HepG2 (cell line): ENCODE data around the gene KAT6B. TPM values are rescaled to one million over a fixed set of nuclear protein-coding genes. Genes with fewer than 3 reads are reported as not detected.

Experiments used
- ATAC-seq: fragments of 200-7000 bp; cut with Tn5 transposase; 3 replicates; pipeline ENCODE4 v1.9.1; 2020; ENCODE audit warnings: mild to moderate bottlenecking, moderate library complexity
- BruUV-seq: library from RNA; stranded (reverse); fragments of 400-500 nt; replicated peaks from 2 replicates; lab custom pipeline; 2021; lab: Mats Ljungman, UMichigan
- CTCF ChIA-PET: fragments of 300-600 bp; formaldehyde crosslinking; extraction: SDS; loops from one replicate; lab custom pipeline; 2021; ENCODE audit warnings: low total read pairs, inconsistent platforms, low intra/inter-chr PET ratio; lab: Yijun Ruan, JAX
- POLR2A ChIA-PET: fragments of 350-600 bp; sonication (Branson Sonifier 250); formaldehyde crosslinking; loops from one replicate; lab custom pipeline; 2020; ENCODE audit warnings: antibody characterized with exemption, inconsistent platforms; lab: Yijun Ruan, JAX
- DNase-seq: peaks from one replicate; pipeline ENCODE4 v3.0.0-alpha.2; 2015; ENCODE audit warnings: low spot score
- FAIRE-seq: peaks from 3 replicates; lab custom pipeline; 2011; peaks lifted over from hg19 to GRCh38; lab: Jason Lieb, UNC
- H2AFZ ChIP-seq: one replicate; pipeline ENCODE4 v1.6.1; 2011; ENCODE audit warnings: low read length, inconsistent platforms
- H3K27ac ChIP-seq: fragments of 300-600 bp; 3 replicates; pipeline ENCODE4 v1.8.0; 2011; ENCODE audit warnings: mixed run types, mild to moderate bottlenecking, mixed read lengths, low read length, inconsistent platforms; ENCODE audit not compliant: insufficient read depth; ENCODE audit errors: extremely low read length
- H3K27me3 ChIP-seq, 2 experiments: fragments of 200-600 bp in 1 of 2; 2 replicates in 1 of 2; 3 replicates in 1 of 2; pipeline versions ENCODE4 v1.6.0 to v1.8.0; 2011; ENCODE audit warnings: low read length in 2 of 2, mild to moderate bottlenecking in 2 of 2, moderate library complexity in 2 of 2, inconsistent platforms in 1 of 2; ENCODE audit not compliant: insufficient read depth in 2 of 2, control insufficient read depth in 1 of 2
- H3K36me3 ChIP-seq, 2 experiments: fragments of 200-600 bp in 1 of 2; replicated peaks in 1 of 2; 2 replicates in 1 of 2; 3 replicates in 1 of 2; pipeline versions ENCODE4 v1.5.1 to v1.8.0; 2011; ENCODE audit warnings: low read length in 2 of 2, inconsistent platforms in 1 of 2; ENCODE audit not compliant: insufficient read depth in 2 of 2, control insufficient read depth in 1 of 2
- H3K4me1 ChIP-seq: 2 replicates; pipeline ENCODE4 v1.5.1; 2012; ENCODE audit warnings: low read length, inconsistent platforms; ENCODE audit not compliant: insufficient read depth
- H3K4me2 ChIP-seq: 2 replicates; pipeline ENCODE4 v1.6.0; 2011; ENCODE audit warnings: low read depth, low read length, inconsistent platforms
- H3K4me3 ChIP-seq, 3 experiments: fragments of 200-600 bp in 1 of 3; sonication (generic), shearing (Covaris generic) in 1 of 3; replicated peaks in 1 of 3; 2 replicates each; pipeline ENCODE4 v1.5.1; 2011 to 2016; ENCODE audit warnings: low read length in 3 of 3, inconsistent platforms in 2 of 3, low read depth in 2 of 3, mild to moderate bottlenecking in 2 of 3, control low read depth in 1 of 3, mixed read lengths in 1 of 3; ENCODE audit not compliant: insufficient read depth in 1 of 3
- H3K79me2 ChIP-seq: one replicate; pipeline ENCODE4 v1.6.1; 2011; ENCODE audit warnings: low read length, inconsistent platforms; ENCODE audit not compliant: insufficient read depth
- H3K9ac ChIP-seq: 2 replicates; pipeline ENCODE4 v1.6.0; 2011; ENCODE audit warnings: mild to moderate bottlenecking, low read depth, low read length, inconsistent platforms; ENCODE audit not compliant: insufficient read depth
- H3K9me3 ChIP-seq: 2 replicates; pipeline ENCODE4 v1.5.1; 2012; ENCODE audit warnings: mild to moderate bottlenecking, low read length
- H4K20me1 ChIP-seq: 2 replicates; pipeline ENCODE4 v1.6.0; 2011; ENCODE audit warnings: inconsistent platforms, mild to moderate bottlenecking, low read length, moderate library complexity; ENCODE audit not compliant: insufficient read depth
- AGO2 ChIP-seq: fragments of 200-400 bp; formaldehyde crosslinking; optimal IDR thresholded peaks from 2 replicates; pipeline ENCODE3; 2017; ENCODE audit warnings: mild to moderate bottlenecking, low read depth, low read length, moderate library complexity
- HMGXB4 ChIP-seq, 2 experiments: sonication (generic) in 1 of 2; formaldehyde crosslinking in 1 of 2; IDR thresholded peaks; 2 replicates each; pipeline versions ENCODE4 v1.4.0 to v1.6.1; 2018 to 2020; ENCODE audit warnings: missing genetic modification reagents in 2 of 2, borderline replicate concordance in 1 of 2, low read depth in 1 of 2, mild to moderate bottlenecking in 1 of 2, missing biosample characterization in 1 of 2
- MAZ ChIP-seq, 2 experiments: sonication (generic) in 1 of 2; formaldehyde crosslinking in 1 of 2; IDR thresholded peaks; 2 replicates each; pipeline versions ENCODE4 v1.5.0 to v1.6.1; 2012 to 2020; ENCODE audit warnings: low read depth in 2 of 2, mild to moderate bottlenecking in 2 of 2, borderline replicate concordance in 1 of 2, improper control_type of control experiment in 1 of 2, low read length in 1 of 2, missing genetic modification reagents in 1 of 2, moderate library complexity in 1 of 2
- MED8 ChIP-seq: sonication (generic); formaldehyde crosslinking; IDR thresholded peaks from 2 replicates; pipeline ENCODE4 v1.8.1; 2023; ENCODE audit warnings: mild to moderate bottlenecking, missing genetic modification reagents; ENCODE audit not compliant: insufficient replicate concordance
- PATZ1 ChIP-seq: sonication (generic); formaldehyde crosslinking; IDR thresholded peaks from 2 replicates; pipeline ENCODE4 v1.4.0; 2020; ENCODE audit warnings: missing genetic modification reagents
- POLR2A ChIP-seq, 2 experiments: IDR thresholded peaks; 2 replicates each; pipeline ENCODE4 v1.6.1; 2011; ENCODE audit warnings: low read depth in 2 of 2, low read length in 2 of 2, mild to moderate bottlenecking in 1 of 2, moderate library complexity in 1 of 2; ENCODE audit not compliant: insufficient read depth in 1 of 2
- TAF15 ChIP-seq: fragments of 200-400 bp; formaldehyde crosslinking; IDR thresholded peaks from one replicate; pipeline ENCODE4 v1.6.1; 2018; ENCODE audit warnings: mild to moderate bottlenecking, low read depth, low read length; ENCODE audit not compliant: poor library complexity, severe bottlenecking
- ZNF263 ChIP-seq: sonication (generic); formaldehyde crosslinking; IDR thresholded peaks from 2 replicates; pipeline ENCODE4 v1.4.0; 2020; ENCODE audit warnings: missing genetic modification reagents
- ZNF296 ChIP-seq: sonication (generic); formaldehyde crosslinking; conservative IDR thresholded peaks from 2 replicates; pipeline ENCODE4 v1.5.0; 2020; ENCODE audit warnings: mild to moderate bottlenecking, missing genetic modification reagents
- ZNF543 ChIP-seq: sonication (generic); formaldehyde crosslinking; IDR thresholded peaks from 2 replicates; pipeline ENCODE4 v1.4.0; 2020; ENCODE audit warnings: mild to moderate bottlenecking, missing genetic modification reagents
- WGBS: methylation state at CpG from one replicate; pipeline ENCODE4 v1.1.6; 2017; ENCODE audit warnings: low lambda C conversion rate; 5-methylcytosine and 5-hydroxymethylcytosine counted together
- in situ Hi-C: cut with HindIII; loops from 2 replicates; pipeline ENCODE4 v1.10.0; 2017; ENCODE audit warnings: low pct_unique_long_range_greater_than_20kb; ENCODE audit not compliant: extremely low pct_ligation_motif_present
- intact Hi-C: fragments of 100-400 bp; cut with micrococcal nuclease; formaldehyde crosslinking; loops from one replicate; pipeline ENCODE4 v1.10.0; 2022; ENCODE audit not compliant: unreplicated experiment
- polyA plus RNA-seq, 8 experiments: library from polyadenylated mRNA; depleted of rRNA in 3 of 8; stranded (reverse) in 7 of 8; unstranded in 1 of 8; fragments of >200 nt; fragmentation: Illumina TruSeq in 4 of 8; extraction: Trizol in 4 of 8; gene quantifications; 2 replicates each; pipeline versions ENCODE4 v1.2.1 to v1.2.3, GENCODE V29; 2011 to 2016; ENCODE audit warnings: low read depth in 4 of 8, missing spikeins in 1 of 8, mixed read lengths in 1 of 8; ENCODE audit not compliant: insufficient read depth in 1 of 8
- total RNA-seq, 5 experiments: library from RNA; depleted of rRNA; stranded (reverse); fragments of >200 nt; fragmentation: Illumina TruSeq; extraction: Trizol; gene quantifications; 2 replicates each; pipeline ENCODE4 v1.2.3, GENCODE V29; 2016; ENCODE audit warnings: low read depth in 1 of 5
- TF ChIP-seq, protein P1 (sequence below): sonication (generic); formaldehyde crosslinking; IDR thresholded peaks from 2 replicates; pipeline ENCODE4 v1.8.1; 2023; ENCODE audit warnings: missing genetic modification reagents, inconsistent platforms, borderline replicate concordance

KAT6B gene
- total and polyA plus RNA-seq, 2 of the 13 experiments (the other 11 are each of a cell fraction or from before 2014, with no cell fraction given), result 3.0 to 9.5 TPM

DNA sequence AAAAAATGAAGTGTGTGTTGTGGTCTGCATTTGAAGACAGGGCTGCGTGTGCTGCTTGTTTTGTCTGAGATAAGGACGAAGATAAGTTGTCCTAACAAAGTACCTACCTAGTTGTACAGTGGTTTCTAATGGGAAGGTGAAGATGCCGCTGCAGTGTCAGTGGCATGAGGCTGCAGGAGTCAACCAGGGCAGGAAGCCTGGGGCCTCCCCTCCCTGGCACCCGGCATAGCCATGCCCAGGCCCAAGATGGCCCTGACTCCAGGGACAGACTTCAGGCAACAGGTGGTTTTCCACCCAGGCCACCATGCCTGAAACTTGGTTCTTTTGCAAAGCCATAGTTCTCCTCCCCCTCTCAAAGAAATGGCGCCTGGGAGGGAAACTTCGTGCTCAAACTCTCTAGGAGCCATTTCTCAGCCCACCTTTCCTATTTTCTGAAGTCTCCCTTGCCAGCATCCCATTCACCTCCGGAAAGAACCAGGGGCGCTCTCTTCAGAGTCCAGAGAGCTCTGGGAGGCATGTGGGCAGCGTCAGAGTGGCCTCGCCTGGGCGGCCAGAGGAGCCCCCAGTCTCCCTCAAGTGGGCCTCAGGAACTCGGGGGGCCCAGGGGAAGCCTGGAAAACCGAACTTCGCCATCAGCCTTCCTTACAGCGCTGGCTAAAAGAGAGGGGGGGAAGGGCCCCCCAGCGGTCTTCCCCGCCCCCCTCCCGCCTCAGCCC is 2.1 kb upstream of the KAT6B start (continued):
- TF ChIP-seq PATZ1, result peak; percentile 65; the same call in 1 of the 2 replicates

DNA sequence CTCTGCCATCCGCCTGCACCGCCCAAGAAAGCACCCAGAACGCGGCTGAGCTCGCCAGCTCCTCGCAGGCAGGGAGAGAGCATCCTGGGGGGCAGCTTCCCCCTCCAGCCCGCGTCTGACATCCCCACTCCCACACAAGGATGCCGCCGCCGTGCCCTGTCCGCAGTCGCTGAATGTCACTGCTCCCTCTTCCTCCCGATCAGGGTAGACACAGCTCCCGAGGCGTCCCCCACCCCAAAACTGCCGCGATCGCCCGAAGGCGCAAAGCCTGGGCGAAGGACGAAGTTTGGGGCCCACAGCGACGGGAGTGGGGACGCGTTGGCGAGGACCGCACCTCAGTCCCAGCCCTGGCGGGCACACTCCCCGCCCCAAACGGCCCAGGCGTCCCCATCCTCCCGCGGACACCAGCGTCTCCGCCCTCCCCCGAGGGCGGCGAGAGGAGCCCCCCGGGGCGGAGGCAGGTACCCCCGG is 1.5 kb upstream of the KAT6B start:
- in situ Hi-C loops (no loop called here), intact Hi-C loops (loop anchor here (2.0 to 10.0 kb wide), 2 partner anchors 60 to 198 kb away; no protein-coding TSS in a partner anchor)
- ATAC-seq, result no peak
- no peak for DNase-seq
- FAIRE-seq, result no peak
- no peak overlapping the region for H2AFZ ChIP-seq
- H3K36me3 ChIP-seq, result 0 out of 5 replicates have a peak, but pooled peaks cover 0 to under 1% of the 10 kb centered on the region in 2 experiments
- no TSS peak for BruUV-seq
- CTCF ChIA-PET, result no interaction called here
- no peaks in the 10 kb centered on the region for H3K27me3 ChIP-seq
- peak overlapping the region; percentile 83 to 97 (median 90) for H3K4me3 ChIP-seq
- POLR2A ChIA-PET, result interaction anchor here (0.6 kb wide), 4 partner anchors 338 to 446 kb away, joined by 3 to 4 read pairs (median 3); no protein-coding TSS in a partner anchor
- H3K9me3 ChIP-seq, result no peaks in the 10 kb centered on the region
- H3K9ac ChIP-seq, result peak overlapping the region; percentile 76
- H3K4me1 ChIP-seq, result peaks cover 52% of the 10 kb centered on the region
- peak overlapping the region; percentile 73 for H3K27ac ChIP-seq
- peaks cover 3% of the 10 kb centered on the region; the same call in 1 of the 2 replicates for H4K20me1 ChIP-seq
- peak overlapping the region; percentile 82 for H3K4me2 ChIP-seq
- H3K79me2 ChIP-seq, result peaks cover 20% of the 10 kb centered on the region
- WGBS, result no CpG with 5 or more reads among the region's 43 CpGs
- TF ChIP-seq HMGXB4 (CRISPR knock-in tag; IDR thresholded peaks at IDR 0.05; ENCODE audit: borderline replicate concordance in 1 of 2, low read depth in 1 of 2), result peak in 1 of 2 experiments; percentile 12; a peak in 1 of 4 replicates
- TF ChIP-seq POLR2A (IDR thresholded peaks at IDR 0.05; ENCODE audit: insufficient read depth in 1 of 2, low read depth in 2 of 2, low read length in 2 of 2), result peak in 1 of 2 experiments; percentile 53; a peak in 1 of 4 replicates
- no peak for TF ChIP-seq MAZ (IDR thresholded peaks at IDR 0.05; ENCODE audit: borderline replicate concordance, low read depth, low read length)
- 0 out of 2 replicates have a peak, but pooled peaks have one; percentile 1 for TF ChIP-seq MAZ (CRISPR knock-in tag; IDR thresholded peaks at IDR 0.05; ENCODE audit: low read depth)
- TF ChIP-seq, protein P1, sequence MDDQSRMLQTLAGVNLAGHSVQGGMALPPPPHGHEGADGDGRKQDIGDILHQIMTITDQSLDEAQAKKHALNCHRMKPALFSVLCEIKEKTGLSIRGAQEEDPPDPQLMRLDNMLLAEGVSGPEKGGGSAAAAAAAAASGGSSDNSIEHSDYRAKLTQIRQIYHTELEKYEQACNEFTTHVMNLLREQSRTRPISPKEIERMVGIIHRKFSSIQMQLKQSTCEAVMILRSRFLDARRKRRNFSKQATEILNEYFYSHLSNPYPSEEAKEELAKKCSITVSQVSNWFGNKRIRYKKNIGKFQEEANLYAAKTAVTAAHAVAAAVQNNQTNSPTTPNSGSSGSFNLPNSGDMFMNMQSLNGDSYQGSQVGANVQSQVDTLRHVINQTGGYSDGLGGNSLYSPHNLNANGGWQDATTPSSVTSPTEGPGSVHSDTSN (CRISPR knock-in tag), result no peak
- TF ChIP-seq MED8 (CRISPR knock-in tag), result peak; percentile 43
- TF ChIP-seq ZNF263 (CRISPR knock-in tag), result peak; percentile 25; the same call in 1 of the 2 replicates
- TF ChIP-seq ZNF296 (CRISPR knock-in tag), result 0 out of 2 replicates have a peak, but pooled peaks have one; percentile 25
- peak; percentile 43 for TF ChIP-seq TAF15
- TF ChIP-seq AGO2, result peak; percentile 75
- TF ChIP-seq PATZ1, result peak; percentile 8; the same call in 1 of the 2 replicates
- 0 out of 2 replicates have a peak, but pooled peaks have one; percentile 8 for TF ChIP-seq ZNF543 (CRISPR knock-in tag)
